ENCODE measurements around the gene LTO1. TPM values are rescaled to one million over a fixed set of nuclear protein-coding genes. Genes with fewer than 3 reads are reported as not detected.

Gene LTO1
- total RNA-seq (2014; rRNA removed; shearing (Covaris generic)) = 19.4 and 22.3 TPM in 2 replicates

- no peaks in the 10 kb centered on the region for H3K9me3 ChIP-seq (replicated peaks)
- H3K27me3 ChIP-seq = no peaks in the 10 kb centered on the region
- peak within 1 kb of the TSS; percentile 90 for H3K4me3 ChIP-seq
- H3K36me3 ChIP-seq = peaks cover 3% of the 10 kb centered on the region; the same call in 1 of the 2 replicates
- peak; percentile 93 to 94 for DNase-seq
- H3K4me1 ChIP-seq = peaks cover 3% of the 10 kb centered on the region; the same call in 1 of the 2 replicates
- peak within 1 kb of the TSS; percentile 73 for H3K27ac ChIP-seq
Observed at GRCh38 chr11:69674886-69675714, at the start of gene LTO1. TSS of gene LTO1 (minus strand) at chr11:69675353. CDS start at chr11:69675239, 114 bp downstream.

GRCh38 chr11:69721745-69722144, 46.6 kb upstream of the LTO1 start:
- Histone ChIP-seq H3K4me3 (no peak overlapping the region), H3K9me3 (replicated peaks) (no peaks in the 10 kb centered on the region), H3K4me1 (no peaks in the 10 kb centered on the region), H3K36me3 (no peaks in the 10 kb centered on the region), H3K27me3 (peaks cover 44% of the 10 kb centered on the region), H3K27ac (no peak overlapping the region)
- no peak for DNase-seq

DNA sequence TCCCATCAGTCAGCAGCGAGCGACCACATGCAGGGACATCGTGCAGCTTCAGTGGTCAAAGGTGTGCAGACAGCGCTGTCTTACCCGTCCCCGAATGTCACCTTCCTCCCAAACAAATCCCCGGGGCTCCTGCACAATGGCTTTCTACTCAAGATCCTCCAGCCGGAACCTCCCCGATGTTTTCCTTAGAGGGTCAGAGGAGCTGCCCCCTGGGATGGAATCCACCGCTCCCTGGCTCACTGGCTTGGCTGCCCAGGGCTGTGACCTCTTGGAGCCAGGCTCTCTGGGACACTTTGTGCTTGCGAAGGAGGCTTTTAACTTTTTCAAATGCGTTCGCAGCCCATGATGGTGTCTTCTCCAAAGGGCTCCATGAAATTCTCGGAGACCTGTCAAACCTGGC, 46.0 kb upstream of the LTO1 start:
- Histone ChIP-seq H3K36me3 (no peaks in the 10 kb centered on the region), H3K9me3 (replicated peaks) (no peaks in the 10 kb centered on the region), H3K4me3 (no peak overlapping the region), H3K27me3 (peaks cover 39% of the 10 kb centered on the region), H3K4me1 (no peaks in the 10 kb centered on the region), H3K27ac (no peak overlapping the region)
- no peak for DNase-seq

DNA sequence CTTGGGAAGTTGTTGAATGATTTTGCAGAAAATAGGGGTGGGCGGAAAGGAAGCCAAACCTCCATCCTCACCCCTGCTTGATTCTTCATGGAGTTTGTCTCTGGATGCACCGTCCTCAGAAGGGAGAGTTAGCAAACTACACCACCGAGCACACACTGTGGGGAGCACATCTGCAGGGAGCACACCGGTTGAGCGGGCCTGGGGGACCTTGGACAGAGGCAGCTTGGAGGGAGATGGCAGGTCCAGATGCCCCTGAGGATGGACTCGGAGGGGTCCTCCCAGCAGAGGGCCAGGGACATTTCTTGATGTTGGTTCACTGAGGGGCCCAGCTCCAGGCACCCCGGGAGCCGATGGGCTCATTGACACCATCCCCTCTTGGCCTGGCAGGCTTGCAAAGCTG, 43.8 kb upstream of the LTO1 start:
- no peak for DNase-seq
- peaks cover 33% of the 10 kb centered on the region for H3K27me3 ChIP-seq
- H3K4me1 ChIP-seq = no peaks in the 10 kb centered on the region
- H3K36me3 ChIP-seq = no peaks in the 10 kb centered on the region
- H3K4me3 ChIP-seq = no peak overlapping the region
- no peaks in the 10 kb centered on the region for H3K9me3 ChIP-seq (replicated peaks)
- H3K27ac ChIP-seq = no peak overlapping the region

- H3K27me3 ChIP-seq = peaks cover 30% of the 10 kb centered on the region
- DNase-seq = peak; percentile 20 to 48
Observed at GRCh38 chr11:69718147-69718546, 43.0 kb upstream of the LTO1 start.

DNA sequence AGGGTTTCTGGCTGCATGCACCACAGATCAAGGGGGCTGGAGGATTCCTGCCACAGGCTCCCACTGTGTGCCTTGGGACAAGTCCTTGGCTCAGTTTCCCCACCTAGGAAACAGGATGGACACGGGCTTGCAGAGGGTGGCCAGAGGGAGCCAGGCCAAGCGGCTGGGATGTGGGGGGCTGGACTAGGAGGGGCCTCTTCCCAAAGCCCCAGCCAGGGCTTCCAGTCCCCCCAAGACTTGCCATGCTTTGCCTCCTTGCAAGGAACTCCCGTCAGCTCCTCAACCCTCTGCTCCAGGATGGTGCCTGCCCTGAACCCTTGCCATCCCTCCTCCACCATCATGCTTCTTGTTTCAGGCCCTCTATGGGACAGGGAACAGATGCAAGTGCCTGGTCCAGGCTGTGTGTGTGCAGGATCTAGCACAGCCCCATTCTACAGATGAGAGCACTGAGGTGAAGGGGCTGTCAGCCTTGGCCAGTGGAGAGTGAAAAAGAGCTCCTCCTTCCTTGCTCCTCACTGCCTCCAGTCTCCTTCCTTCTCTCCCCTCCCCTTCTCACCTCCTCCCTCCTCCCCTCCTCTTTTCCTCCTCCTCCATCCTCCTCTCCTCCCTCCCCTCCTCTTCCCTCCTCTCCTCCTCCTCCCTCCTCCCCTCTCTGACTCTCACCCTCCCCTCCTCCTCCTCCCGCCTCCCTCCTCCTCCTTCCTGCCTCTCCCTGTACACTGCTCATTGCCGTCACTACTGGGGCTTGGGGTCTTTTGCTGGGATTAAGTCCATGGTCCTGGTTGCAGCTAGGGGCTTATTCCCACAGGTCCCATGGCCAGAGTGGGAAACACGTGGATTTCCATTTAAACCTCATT, 42.0 kb upstream of the LTO1 start:
- Histone ChIP-seq H3K27me3 (peaks cover 22% of the 10 kb centered on the region), H3K36me3 (no peaks in the 10 kb centered on the region), H3K9me3 (replicated peaks) (no peaks in the 10 kb centered on the region), H3K4me1 (no peaks in the 10 kb centered on the region), H3K4me3 (no peak overlapping the region), H3K27ac (no peak overlapping the region)
- DNase-seq = no peak

More at GRCh38 chr11:69718147-69718546, 43.0 kb upstream of the LTO1 start:
- H3K27ac ChIP-seq = no peak overlapping the region
- H3K4me1 ChIP-seq = no peaks in the 10 kb centered on the region
- H3K4me3 ChIP-seq = no peak overlapping the region
- no peaks in the 10 kb centered on the region for H3K9me3 ChIP-seq (replicated peaks)
- no peaks in the 10 kb centered on the region for H3K36me3 ChIP-seq

- no peaks in the 10 kb centered on the region for H3K4me1 ChIP-seq
- DNase-seq = no peak
- peaks cover 19% of the 10 kb centered on the region for H3K27me3 ChIP-seq
- H3K36me3 ChIP-seq = no peaks in the 10 kb centered on the region
- no peak overlapping the region for H3K4me3 ChIP-seq
- no peaks in the 10 kb centered on the region for H3K9me3 ChIP-seq (replicated peaks)
- H3K27ac ChIP-seq = no peak overlapping the region
Observed at GRCh38 chr11:69716099-69716498, 40.9 kb upstream of the LTO1 start.

DNA sequence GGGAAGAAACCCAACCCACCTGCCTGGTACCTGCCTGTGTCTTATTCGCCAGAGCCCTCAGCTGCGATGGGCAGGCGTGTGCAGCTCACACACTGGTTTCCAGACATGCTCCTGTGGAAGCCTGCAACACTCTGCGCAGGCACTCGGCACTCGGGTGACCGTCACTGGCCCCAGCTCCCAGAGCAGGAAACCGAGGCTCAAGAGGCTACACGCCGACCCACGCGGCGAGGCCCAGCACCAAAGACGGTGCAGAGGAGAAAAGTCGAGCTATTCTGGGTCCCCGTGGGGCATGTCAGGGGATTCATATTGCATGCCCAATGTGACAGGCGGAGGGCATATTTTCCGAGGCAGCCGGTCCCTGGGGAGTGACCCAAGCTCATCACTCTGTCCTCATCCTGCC, 40.3 kb upstream of the LTO1 start:
- Histone ChIP-seq H3K36me3 (no peaks in the 10 kb centered on the region), H3K9me3 (replicated peaks) (no peaks in the 10 kb centered on the region), H3K4me1 (no peaks in the 10 kb centered on the region), H3K27me3 (peaks cover 16% of the 10 kb centered on the region), H3K4me3 (no peak overlapping the region), H3K27ac (no peak overlapping the region)
- no peak for DNase-seq

GRCh38 chr11:69711822-69712801, 37.0 kb upstream of the LTO1 start:
- Histone ChIP-seq H3K36me3 (no peaks in the 10 kb centered on the region), H3K4me1 (no peaks in the 10 kb centered on the region), H3K4me3 (no peak overlapping the region), H3K27ac (no peak overlapping the region), H3K9me3 (replicated peaks) (no peaks in the 10 kb centered on the region), H3K27me3 (peaks cover 5% of the 10 kb centered on the region)
- no peak for DNase-seq

GRCh38 chr11:69708736-69709401, 33.7 kb upstream of the LTO1 start:
- H3K36me3 ChIP-seq = no peaks in the 10 kb centered on the region
- no peak for DNase-seq
- no peaks in the 10 kb centered on the region for H3K4me1 ChIP-seq
- H3K27ac ChIP-seq = no peak overlapping the region
- H3K27me3 ChIP-seq = peaks cover 15% of the 10 kb centered on the region
- H3K4me3 ChIP-seq = no peak overlapping the region
- H3K9me3 ChIP-seq (replicated peaks) = no peaks in the 10 kb centered on the region

DNA sequence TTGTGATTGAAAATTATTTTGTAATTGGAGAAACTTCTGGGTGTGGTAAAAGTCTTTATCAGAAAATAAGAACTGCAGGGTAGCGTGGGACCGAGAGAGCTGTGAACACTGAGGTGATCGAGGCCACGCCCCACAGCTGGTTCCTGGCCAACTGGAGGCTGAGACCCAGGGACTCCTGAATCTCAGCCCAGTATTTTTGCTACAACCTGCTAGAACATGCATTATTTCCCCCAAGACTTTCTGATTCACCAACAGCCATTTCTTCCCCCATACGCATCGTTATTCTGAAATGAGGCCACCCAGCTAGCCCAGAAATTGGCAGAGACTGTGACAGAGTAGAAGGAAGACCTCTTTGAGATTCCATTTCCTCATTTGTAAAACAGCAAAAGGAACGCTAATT, 32.0 kb upstream of the LTO1 start:
- no peak for DNase-seq
- H3K36me3 ChIP-seq = no peaks in the 10 kb centered on the region
- H3K9me3 ChIP-seq (replicated peaks) = no peaks in the 10 kb centered on the region
- H3K27ac ChIP-seq = no peak overlapping the region
- no peak overlapping the region for H3K4me3 ChIP-seq
- H3K4me1 ChIP-seq = no peaks in the 10 kb centered on the region
- H3K27me3 ChIP-seq = peaks cover 15% of the 10 kb centered on the region

- no peaks in the 10 kb centered on the region for H3K36me3 ChIP-seq
- H3K27ac ChIP-seq = no peak overlapping the region
- no peaks in the 10 kb centered on the region for H3K4me1 ChIP-seq
- DNase-seq = no peak
- H3K27me3 ChIP-seq = peaks cover 15% of the 10 kb centered on the region
- H3K4me3 ChIP-seq = no peak overlapping the region
- no peaks in the 10 kb centered on the region for H3K9me3 ChIP-seq (replicated peaks)
Observed at GRCh38 chr11:69705901-69706787, 31.0 kb upstream of the LTO1 start.

DNA sequence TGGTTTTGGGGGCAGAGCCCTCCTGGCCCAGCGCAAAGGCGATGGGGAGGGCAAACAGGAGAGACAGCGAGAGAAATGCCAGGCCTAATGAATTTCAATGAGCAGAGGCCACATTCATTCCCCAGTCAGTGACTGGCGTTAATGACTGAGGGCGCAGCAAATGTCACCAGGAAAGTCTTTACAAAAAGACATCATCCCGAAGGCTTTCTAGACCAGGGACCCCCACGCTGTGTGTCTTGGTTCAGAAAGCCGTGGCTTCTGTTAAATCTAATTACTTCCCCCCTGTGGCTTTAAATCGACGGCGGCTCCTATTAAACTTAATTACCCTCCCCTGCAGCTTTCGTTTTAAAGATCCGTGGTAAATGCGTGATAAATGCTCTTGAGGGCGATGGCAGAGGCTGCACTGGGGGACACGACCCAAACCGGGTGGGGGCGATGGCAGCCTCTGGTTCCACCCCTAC, 30.2 kb upstream of the LTO1 start:
- H3K36me3 ChIP-seq = no peaks in the 10 kb centered on the region
- DNase-seq = no peak
- H3K27me3 ChIP-seq = peaks cover 15% of the 10 kb centered on the region
- H3K27ac ChIP-seq = no peak overlapping the region
- H3K4me1 ChIP-seq = peaks cover 5% of the 10 kb centered on the region
- no peak overlapping the region for H3K4me3 ChIP-seq
- no peaks in the 10 kb centered on the region for H3K9me3 ChIP-seq (replicated peaks)

Data from SJCRH30 (cell line).